ENCODE results near the gene PCCA.
A peak's percentile ranks its signal among the peaks of the same experiment; 100 is the strongest.

Gene PCCA

GRCh38 chr13:100350601-100351000 is 261.7 kb downstream of the PCCA start:
- FAIRE-seq (no peak), DNase-seq (ENCODE audit: insufficient read length, low spot score) (no peak)
- no peak for TF ChIP-seq CTCF (IDR thresholded peaks at IDR 0.05; ENCODE audit: insufficient read depth, missing control alignments)

DNA sequence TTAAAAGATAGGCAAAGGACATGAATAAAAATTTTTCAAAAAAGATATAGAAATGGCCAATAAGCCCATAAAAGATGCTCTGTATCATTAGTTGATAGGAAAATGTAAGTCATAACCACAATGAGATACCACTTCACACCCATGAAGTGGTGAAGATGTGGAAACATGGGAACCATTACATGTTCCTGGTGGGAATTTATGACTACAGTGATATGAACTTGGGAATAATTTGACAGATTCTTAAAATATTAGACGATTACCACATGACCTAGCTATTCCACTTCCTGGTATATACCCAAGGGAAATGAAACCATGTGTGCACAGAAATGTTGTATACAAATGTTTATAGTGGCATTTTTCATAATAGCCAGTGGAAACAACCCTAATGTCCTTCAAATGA is 267.5 kb downstream of the PCCA start:
- no peak for DNase-seq (ENCODE audit: insufficient read length, low spot score)
- no peak for FAIRE-seq
- TF ChIP-seq CTCF (IDR thresholded peaks at IDR 0.05; ENCODE audit: insufficient read depth, missing control alignments), result no peak

DNA sequence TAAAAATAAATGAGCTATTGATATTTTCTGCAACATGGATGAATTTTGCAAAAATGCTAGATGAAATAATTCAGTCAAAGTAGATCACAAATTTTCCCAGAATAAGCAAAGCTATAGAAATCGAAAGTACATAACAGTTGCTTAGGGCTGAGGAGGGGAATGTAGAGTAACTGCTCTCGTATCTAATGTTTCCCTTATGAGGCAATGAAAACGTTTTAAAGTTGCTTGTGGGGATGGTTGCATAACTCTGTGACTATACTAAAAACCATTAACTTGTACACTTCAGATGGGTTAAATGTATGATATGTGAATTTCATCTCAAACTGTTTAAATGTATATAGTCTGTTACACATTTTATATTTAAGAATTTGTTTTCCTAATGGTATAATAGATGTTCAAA is 268.0 kb downstream of the PCCA start:
- FAIRE-seq (peak; percentile 16), DNase-seq (ENCODE audit: insufficient read length, low spot score) (no peak)
- no peak for TF ChIP-seq CTCF (IDR thresholded peaks at IDR 0.05; ENCODE audit: insufficient read depth, missing control alignments)

- DNase-seq (ENCODE audit: insufficient read length, low spot score) (no peak), FAIRE-seq (no peak)
- TF ChIP-seq CTCF (IDR thresholded peaks at IDR 0.05; ENCODE audit: insufficient read depth, missing control alignments), result no peak
Observed at GRCh38 chr13:100357764-100358163, 268.9 kb downstream of the PCCA start.

GRCh38 chr13:100361504-100361903 is 272.6 kb downstream of the PCCA start:
- FAIRE-seq (no peak), DNase-seq (ENCODE audit: insufficient read length, low spot score) (no peak)
- no peak for TF ChIP-seq CTCF (IDR thresholded peaks at IDR 0.05; ENCODE audit: insufficient read depth, missing control alignments)

GRCh38 chr13:100362371-100362770 is 273.5 kb downstream of the PCCA start:
- no peak for FAIRE-seq
- no peak for DNase-seq (ENCODE audit: insufficient read length, low spot score)
- TF ChIP-seq CTCF (IDR thresholded peaks at IDR 0.05; ENCODE audit: insufficient read depth, missing control alignments), result no peak

DNA sequence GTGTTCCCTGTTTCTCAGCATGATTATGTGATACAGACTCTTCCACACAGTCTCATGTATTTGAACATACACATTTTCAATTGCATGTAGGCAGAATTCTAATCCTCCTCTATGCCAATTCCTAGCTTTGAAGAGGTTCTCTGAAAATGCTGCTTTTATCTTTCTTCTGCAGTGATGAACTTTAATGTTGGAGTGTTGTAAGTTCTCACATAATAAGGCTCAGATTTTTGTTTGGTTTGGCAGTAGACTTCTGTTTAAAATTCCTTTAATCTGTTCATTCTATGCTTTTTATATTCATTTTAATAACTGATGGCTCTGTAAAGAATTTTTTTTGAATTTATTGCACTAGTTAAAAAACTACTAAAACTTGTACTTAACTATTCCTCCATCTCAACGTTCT is 273.9 kb downstream of the PCCA start:
- peak; percentile 44 for FAIRE-seq
- no peak for DNase-seq (ENCODE audit: insufficient read length, low spot score)
- TF ChIP-seq CTCF (IDR thresholded peaks at IDR 0.05; ENCODE audit: insufficient read depth, missing control alignments), result no peak

All from D721Med (cell line).